K562 treated with DMSO at 1 percent for 12 hours (cell line): Measurements from ENCODE around the gene IFNL2. TPM values are rescaled to one million over a fixed set of nuclear protein-coding genes. Genes with fewer than 3 reads are reported as not detected.

ENCODE experiments used
- total RNA-seq: library from RNA; unstranded; fragments of 300-600 nt; gene quantifications from 2 replicates; pipeline ENCODE4 v1.2.3, GENCODE V29; 2022; ENCODE audit not compliant: insufficient read depth

IFNL2 gene
- total RNA-seq = not detected in 2 replicates

GRCh38 chr19:39268085-39268484, at the start of gene IFNL2:
Gene IFNL2 (plus strand): TSS chr19:39268396. CDS start chr19:39268569, 173 bp downstream.

DNA sequence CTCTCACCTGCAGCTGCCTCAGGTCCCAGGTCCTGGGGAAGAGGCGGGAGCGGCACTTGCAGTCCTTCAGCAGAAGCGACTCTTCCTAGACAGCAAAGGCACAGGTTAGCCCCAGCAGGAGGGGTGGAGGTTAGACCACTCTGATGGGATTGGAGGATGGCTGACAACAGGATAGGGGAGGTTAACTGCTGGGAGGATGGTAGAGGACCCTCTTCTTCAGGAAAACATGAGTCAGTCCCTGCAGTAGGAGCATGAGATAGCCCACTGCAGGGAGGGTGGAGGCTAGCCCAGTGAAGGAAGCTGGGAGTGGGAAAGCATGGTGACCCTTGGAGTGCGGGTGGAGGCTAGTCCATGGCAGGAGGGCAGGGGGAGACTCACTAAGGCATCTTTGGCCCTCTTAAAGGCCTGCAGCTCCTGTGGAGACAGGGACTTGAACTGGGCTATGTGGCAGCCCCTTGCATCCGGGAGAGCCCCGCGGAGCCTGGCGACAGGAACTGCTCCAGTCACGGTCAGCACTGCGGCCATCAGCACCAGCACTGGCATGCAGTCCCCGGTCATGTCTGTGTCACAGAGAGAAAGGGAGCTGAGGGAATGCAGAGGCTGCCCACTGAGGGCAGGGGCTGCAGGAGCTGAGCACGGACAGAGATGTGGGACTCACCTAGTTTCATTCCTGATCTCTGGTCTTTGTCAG, 23.6 kb upstream of the IFNL2 start, which contains the start of gene IFNL3:
IFNL3 (minus strand) TSS at position 597 of the 691 bp plus-strand sequence; CDS start at position 558, 39 bp downstream.

GRCh38 chr19:39248806-39249205, 19.4 kb upstream of the IFNL2 start, which contains the start of gene IFNL4:
Gene IFNL4 (minus strand): TSS chr19:39248856.

GRCh38 chr19:39296055-39296645, 28.0 kb downstream of the IFNL2 start, which contains the start of gene IFNL1:
Gene IFNL1 (plus strand): TSS chr19:39296407. CDS start chr19:39296422, 15 bp downstream.

Other genes with a start within 250 kb of the IFNL2 start
- 5.7 and 12.4 TPM in 2 replicates for gene FBXO27, start 235.8 kb upstream of the IFNL2 start, total RNA-seq
- gene ACP7, start 184.0 kb upstream of the IFNL2 start, total RNA-seq = not detected in 2 replicates
- gene PAK4, start 142.6 kb upstream of the IFNL2 start, total RNA-seq = 23.3 and 38.4 TPM in 2 replicates
- gene NCCRP1, start 71.4 kb upstream of the IFNL2 start, total RNA-seq = not detected in 2 replicates
- gene SYCN, start 64.1 kb upstream of the IFNL2 start, total RNA-seq = not detected in 2 replicates
- not detected in 2 replicates for gene IFNL3, start 23.4 kb upstream of the IFNL2 start, total RNA-seq
- gene IFNL4, start 19.5 kb upstream of the IFNL2 start, total RNA-seq = not detected in 2 replicates
- gene IFNL1, start 28.0 kb downstream of the IFNL2 start, total RNA-seq = not detected in 2 replicates
- 6.5 and 7.8 TPM in 2 replicates for gene LRFN1, start 52.5 kb downstream of the IFNL2 start, total RNA-seq
- 80.2 and 106 TPM in 2 replicates for gene GMFG, start 67.6 kb downstream of the IFNL2 start, total RNA-seq
- gene SAMD4B, start 74.0 kb downstream of the IFNL2 start, total RNA-seq = 65.8 and 145 TPM in 2 replicates
- gene PAF1, start 122.7 kb downstream of the IFNL2 start, total RNA-seq = 36.9 and 49.1 TPM in 2 replicates
- gene MED29, start 123.0 kb downstream of the IFNL2 start, total RNA-seq = 19.4 and 29.2 TPM in 2 replicates
- 14.9 and 25.6 TPM in 2 replicates for gene ZFP36, start 138.5 kb downstream of the IFNL2 start, total RNA-seq
- gene PLEKHG2, start 144.3 kb downstream of the IFNL2 start, total RNA-seq = 3.2 and 10.9 TPM in 2 replicates
- 8,803 and 14,511 TPM in 2 replicates for gene RPS16, start 167.6 kb downstream of the IFNL2 start, total RNA-seq
- 87.3 and 120 TPM in 2 replicates for gene SUPT5H, start 177.2 kb downstream of the IFNL2 start, total RNA-seq
- gene TIMM50, start 212.4 kb downstream of the IFNL2 start, total RNA-seq = 103 and 120 TPM in 2 replicates
- gene DLL3, start 230.6 kb downstream of the IFNL2 start, total RNA-seq = 0.70 and 2.0 TPM in 2 replicates
- gene SELENOV, start 246.7 kb downstream of the IFNL2 start, total RNA-seq = not detected in 2 replicates